ENCODE results near the gene TGM3.

DNA sequence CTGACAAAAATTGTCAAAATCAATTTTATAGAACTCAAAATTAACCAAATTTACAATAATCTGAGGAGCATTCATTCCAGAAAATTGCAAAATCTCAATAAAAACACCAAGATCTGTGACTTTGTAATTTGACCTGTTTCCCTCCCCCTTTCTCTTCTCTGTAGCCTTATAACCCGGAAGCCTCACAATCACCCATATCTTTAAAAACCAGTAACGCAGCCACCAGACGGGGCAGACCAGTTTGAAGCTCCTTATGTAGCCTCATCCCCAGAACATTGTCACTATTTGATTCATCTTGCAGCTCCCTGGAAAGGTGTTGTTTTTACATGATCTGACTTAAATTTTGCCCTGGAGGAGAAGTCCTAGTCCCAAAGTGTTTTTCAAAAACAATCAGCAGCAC is 57.4 kb downstream of the TGM3 start:
- TF ChIP-seq, protein P1, sequence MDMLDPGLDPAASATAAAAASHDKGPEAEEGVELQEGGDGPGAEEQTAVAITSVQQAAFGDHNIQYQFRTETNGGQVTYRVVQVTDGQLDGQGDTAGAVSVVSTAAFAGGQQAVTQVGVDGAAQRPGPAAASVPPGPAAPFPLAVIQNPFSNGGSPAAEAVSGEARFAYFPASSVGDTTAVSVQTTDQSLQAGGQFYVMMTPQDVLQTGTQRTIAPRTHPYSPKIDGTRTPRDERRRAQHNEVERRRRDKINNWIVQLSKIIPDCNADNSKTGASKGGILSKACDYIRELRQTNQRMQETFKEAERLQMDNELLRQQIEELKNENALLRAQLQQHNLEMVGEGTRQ (IDR thresholded peaks at IDR 0.05; ENCODE audit: low read depth, low read length), result no peak
- TF ChIP-seq, protein P2, sequence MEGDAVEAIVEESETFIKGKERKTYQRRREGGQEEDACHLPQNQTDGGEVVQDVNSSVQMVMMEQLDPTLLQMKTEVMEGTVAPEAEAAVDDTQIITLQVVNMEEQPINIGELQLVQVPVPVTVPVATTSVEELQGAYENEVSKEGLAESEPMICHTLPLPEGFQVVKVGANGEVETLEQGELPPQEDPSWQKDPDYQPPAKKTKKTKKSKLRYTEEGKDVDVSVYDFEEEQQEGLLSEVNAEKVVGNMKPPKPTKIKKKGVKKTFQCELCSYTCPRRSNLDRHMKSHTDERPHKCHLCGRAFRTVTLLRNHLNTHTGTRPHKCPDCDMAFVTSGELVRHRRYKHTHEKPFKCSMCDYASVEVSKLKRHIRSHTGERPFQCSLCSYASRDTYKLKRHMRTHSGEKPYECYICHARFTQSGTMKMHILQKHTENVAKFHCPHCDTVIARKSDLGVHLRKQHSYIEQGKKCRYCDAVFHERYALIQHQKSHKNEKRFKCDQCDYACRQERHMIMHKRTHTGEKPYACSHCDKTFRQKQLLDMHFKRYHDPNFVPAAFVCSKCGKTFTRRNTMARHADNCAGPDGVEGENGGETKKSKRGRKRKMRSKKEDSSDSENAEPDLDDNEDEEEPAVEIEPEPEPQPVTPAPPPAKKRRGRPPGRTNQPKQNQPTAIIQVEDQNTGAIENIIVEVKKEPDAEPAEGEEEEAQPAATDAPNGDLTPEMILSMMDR (conservative IDR thresholded peaks at IDR 0.05; ENCODE audit: low read depth, low read length), result no peak
- TF ChIP-seq SMC3 (IDR thresholded peaks at IDR 0.05; ENCODE audit: low read depth, low read length), result no peak
- TF ChIP-seq CHD1 (IDR thresholded peaks at IDR 0.05; ENCODE audit: low read depth, low read length), result no peak
- no peak for TF ChIP-seq POLR2A (IDR thresholded peaks at IDR 0.05; ENCODE audit: low read depth, low read length)
- TF ChIP-seq RFX5 (IDR thresholded peaks at IDR 0.05; ENCODE audit: low read depth, low read length), result no peak
- no peak for TF ChIP-seq BHLHE40 (IDR thresholded peaks at IDR 0.05; ENCODE audit: low read depth, low read length)
- TF ChIP-seq MXI1 (IDR thresholded peaks at IDR 0.05; ENCODE audit: borderline replicate concordance, low read depth, low read length), result no peak
- TF ChIP-seq MAZ (IDR thresholded peaks at IDR 0.05; ENCODE audit: borderline replicate concordance, low read depth, low read length), result no peak
- no peak for TF ChIP-seq CEBPB (IDR thresholded peaks at IDR 0.05; ENCODE audit: low read depth, low read length)
- no peak for TF ChIP-seq RAD21 (IDR thresholded peaks at IDR 0.05; ENCODE audit: low read length)
- TF ChIP-seq MAFK (IDR thresholded peaks at IDR 0.05; ENCODE audit: low read depth, low read length), result no peak
- no peak for TF ChIP-seq FOS (IDR thresholded peaks at IDR 0.05; ENCODE audit: low read depth, low read length)
- no peak for TF ChIP-seq NFE2L2 (IDR thresholded peaks at IDR 0.05; ENCODE audit: low read depth, low read length)
